Rectal smooth muscle tissue (tissue), 1 donor: Measurements from ENCODE around the gene SYN1.
A peak's percentile ranks its signal among the peaks of the same experiment; 100 is the strongest.
"Not testable (repeated sequence)": the region's sequence is repeated elsewhere in the genome, so short reads cannot be mapped to it uniquely, and the experiment has no call there.

ENCODE experiments used
- H3K27ac ChIP-seq: one replicate; pipeline ENCODE4 v1.7.0; 2013; ENCODE audit warnings: low read depth, low read length, inconsistent platforms
- H3K27me3 ChIP-seq: one replicate; pipeline ENCODE4 v1.7.0; 2013; ENCODE audit warnings: low read length; ENCODE audit not compliant: control insufficient read depth, insufficient read depth
- H3K36me3 ChIP-seq: one replicate; pipeline ENCODE4 v1.7.0; 2013; ENCODE audit warnings: low read length; ENCODE audit not compliant: control insufficient read depth, insufficient read depth
- H3K4me1 ChIP-seq: one replicate; pipeline ENCODE4 v1.7.0; 2013; ENCODE audit warnings: low read length; ENCODE audit not compliant: control insufficient read depth, insufficient read depth
- H3K4me3 ChIP-seq: one replicate; pipeline ENCODE4 v1.7.0; 2013; ENCODE audit warnings: low read length
- H3K9ac ChIP-seq: one replicate; pipeline ENCODE4 v1.7.0; 2013; ENCODE audit warnings: low read length

SYN1 gene

GRCh38 chrX:47619486-47620302 is at the start of gene SYN1:
SYN1 (minus strand) TSS chrX:47619857; CDS start chrX:47619728, 129 bp downstream.
- no peak within 1 kb of the TSS for H3K27ac ChIP-seq
- peak within 1 kb of the TSS; percentile 52 for H3K4me3 ChIP-seq

GRCh38 chrX:47665797-47666196 is 46.1 kb upstream of the SYN1 start:
- H3K9ac ChIP-seq, H3K36me3 ChIP-seq, H3K4me1 ChIP-seq, H3K4me3 ChIP-seq, H3K27ac ChIP-seq, H3K27me3 ChIP-seq: not testable (repeated sequence)

More at GRCh38 chrX:47619486-47620302, at the start of gene SYN1:
- Histone ChIP-seq H3K27me3 (no peaks in the 10 kb centered on the region), H3K4me1 (no peaks in the 10 kb centered on the region), H3K36me3 (no peaks in the 10 kb centered on the region), H3K9ac (no peak within 1 kb of the TSS)

DNA sequence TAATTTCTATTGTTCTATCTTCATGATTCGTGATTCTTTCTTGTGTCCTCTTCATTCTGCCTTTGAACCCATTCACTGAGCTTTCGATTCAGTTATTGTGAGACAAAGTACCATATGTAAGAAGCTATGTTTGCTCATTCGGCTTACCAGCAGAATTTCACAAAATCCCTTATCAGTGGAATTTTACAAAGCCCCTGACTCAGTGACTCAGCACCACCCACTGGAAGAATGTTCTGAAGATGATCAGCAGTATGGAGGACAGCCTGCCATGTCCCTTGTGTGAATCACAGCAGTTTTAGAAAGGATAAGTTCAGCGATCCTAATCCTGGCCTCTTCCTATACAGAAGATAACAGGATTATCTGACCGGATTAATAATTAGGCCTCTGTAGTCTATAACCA is 45.1 kb upstream of the SYN1 start:
- Histone ChIP-seq H3K27me3 (no peaks in the 10 kb centered on the region), H3K36me3 (no peaks in the 10 kb centered on the region), H3K9ac (no peak overlapping the region), H3K4me1 (no peaks in the 10 kb centered on the region), H3K4me3 (no peak overlapping the region), H3K27ac (no peak overlapping the region)

- no peak overlapping the region for H3K27ac ChIP-seq
- no peak overlapping the region for H3K4me3 ChIP-seq
Observed at GRCh38 chrX:47662144-47662657, 42.5 kb upstream of the SYN1 start.

GRCh38 chrX:47661539-47661938 is 41.9 kb upstream of the SYN1 start:
- Histone ChIP-seq H3K36me3 (no peaks in the 10 kb centered on the region), H3K4me1 (no peaks in the 10 kb centered on the region), H3K9ac (no peak overlapping the region), H3K4me3 (no peak overlapping the region), H3K27ac (no peak overlapping the region), H3K27me3 (no peaks in the 10 kb centered on the region)

More at GRCh38 chrX:47662144-47662657, 42.5 kb upstream of the SYN1 start:
- H3K36me3 ChIP-seq, result no peaks in the 10 kb centered on the region
- no peaks in the 10 kb centered on the region for H3K27me3 ChIP-seq
- no peaks in the 10 kb centered on the region for H3K4me1 ChIP-seq
- no peak overlapping the region for H3K9ac ChIP-seq

- Histone ChIP-seq H3K36me3 (peaks cover 2% of the 10 kb centered on the region), H3K27me3 (no peaks in the 10 kb centered on the region), H3K9ac (no peak overlapping the region), H3K4me1 (no peaks in the 10 kb centered on the region), H3K27ac (peak overlapping the region; percentile 93), H3K4me3 (peak overlapping the region; percentile 81)
Observed at GRCh38 chrX:47659421-47659726, 39.7 kb upstream of the SYN1 start.

DNA sequence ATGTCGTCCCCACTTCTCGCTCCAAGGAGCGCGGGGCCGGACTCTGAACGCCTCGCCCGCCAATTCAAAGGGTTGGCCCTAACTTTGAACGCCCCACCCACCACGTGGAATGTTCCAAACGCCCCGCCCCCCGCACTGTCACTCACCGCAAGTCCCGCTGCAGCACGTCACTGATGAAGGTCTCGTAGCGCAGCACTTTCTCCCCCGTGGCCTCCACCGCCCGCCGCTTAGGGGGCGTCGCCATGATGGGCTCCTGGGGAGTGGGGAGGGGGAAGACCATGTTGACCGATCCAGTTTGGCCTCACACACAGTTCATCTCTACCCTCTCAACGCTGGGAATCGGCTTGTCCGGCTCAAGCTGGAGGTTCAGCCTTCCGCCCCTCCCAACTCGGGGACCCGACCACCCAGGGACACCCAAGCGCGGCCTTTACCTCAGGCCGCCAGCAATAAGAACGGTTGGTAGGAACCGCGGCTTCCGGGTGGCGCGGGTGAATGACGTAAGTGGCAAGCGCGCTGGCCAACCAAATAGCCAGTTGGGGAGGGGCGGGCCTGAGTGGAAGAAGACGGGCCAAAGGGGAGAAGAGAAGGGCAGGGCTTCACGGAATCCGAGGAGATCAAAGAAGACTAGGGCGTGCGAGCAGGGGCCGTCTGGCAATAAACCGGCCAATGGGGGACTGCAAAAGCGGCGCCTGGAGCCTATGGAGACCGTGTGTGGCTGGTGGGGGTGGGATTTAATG is 39.2 kb upstream of the SYN1 start, which contains the start of gene UXT:
Gene UXT (minus strand): TSS at position 497 of the 737 bp plus-strand sequence. CDS start 253 bp downstream, at position 244.
- Histone ChIP-seq H3K27me3 (no peaks in the 10 kb centered on the region), H3K36me3 (peaks cover 2% of the 10 kb centered on the region), H3K4me1 (no peaks in the 10 kb centered on the region), H3K27ac (peak within 1 kb of the TSS; percentile 93), H3K4me3 (peak within 1 kb of the TSS; percentile 81), H3K9ac (peak within 1 kb of the TSS; percentile 88)

DNA sequence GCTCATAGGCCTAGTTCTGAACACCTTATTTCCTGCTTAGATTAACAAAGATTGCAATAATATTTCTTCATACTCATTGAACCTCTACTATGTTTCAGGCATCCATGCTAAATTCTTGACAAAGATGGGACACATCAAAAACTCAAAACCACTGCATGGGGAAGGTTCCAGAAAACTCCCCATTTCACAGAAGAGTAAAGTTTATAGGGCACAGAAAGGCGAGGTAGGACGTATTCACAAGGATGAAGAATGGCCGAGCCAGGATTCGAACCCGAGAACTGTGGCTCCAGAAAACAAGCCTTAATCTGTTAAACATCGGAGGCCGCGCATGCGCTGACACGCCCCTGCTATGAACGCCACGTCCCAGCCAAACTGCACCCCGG is 38.6 kb upstream of the SYN1 start:
- peak overlapping the region; percentile 64 for H3K4me3 ChIP-seq
- no peaks in the 10 kb centered on the region for H3K4me1 ChIP-seq
- H3K9ac ChIP-seq, result no peak overlapping the region
- peaks cover 2% of the 10 kb centered on the region for H3K36me3 ChIP-seq
- peak overlapping the region; percentile 93 for H3K27ac ChIP-seq
- no peaks in the 10 kb centered on the region for H3K27me3 ChIP-seq

- peak overlapping the region; percentile 51 for H3K27ac ChIP-seq
- H3K27me3 ChIP-seq, result no peaks in the 10 kb centered on the region
- H3K9ac ChIP-seq, result no peak overlapping the region
- peak overlapping the region; percentile 51 for H3K4me3 ChIP-seq
- H3K4me1 ChIP-seq, result peaks cover 2% of the 10 kb centered on the region
- H3K36me3 ChIP-seq, result peaks cover 2% of the 10 kb centered on the region
Observed at GRCh38 chrX:47651043-47651905, 31.6 kb upstream of the SYN1 start.

GRCh38 chrX:47650164-47651042 is 30.7 kb upstream of the SYN1 start, which contains the start of gene ELK1:
ELK1 (minus strand) TSS chrX:47650563; CDS start chrX:47641441, 9,122 bp downstream.
- Histone ChIP-seq H3K27ac (peak within 1 kb of the TSS; percentile 81), H3K27me3 (no peaks in the 10 kb centered on the region), H3K36me3 (no peaks in the 10 kb centered on the region), H3K9ac (no peak within 1 kb of the TSS), H3K4me3 (peak within 1 kb of the TSS; percentile 79), H3K4me1 (peaks cover 2% of the 10 kb centered on the region)

DNA sequence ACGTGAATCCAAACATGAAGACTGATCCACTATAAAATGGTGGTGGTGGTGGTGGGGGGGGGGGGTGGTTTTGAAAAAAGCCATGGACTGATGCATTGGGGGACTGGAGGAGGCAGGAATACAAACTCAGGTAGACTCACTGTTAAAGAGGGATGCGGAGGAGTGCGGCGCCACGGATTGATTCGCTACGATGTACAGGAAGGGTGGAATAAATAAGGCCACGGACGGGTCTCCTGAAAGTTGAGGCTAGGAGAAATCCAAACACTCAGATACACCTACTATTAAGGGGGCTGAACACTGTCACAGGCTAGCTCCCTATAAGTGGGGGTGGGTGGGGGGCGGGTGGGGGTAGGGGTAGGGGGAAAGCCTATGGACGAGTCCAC is 30.1 kb upstream of the SYN1 start:
- Histone ChIP-seq H3K4me1 (peaks cover 2% of the 10 kb centered on the region), H3K27ac (no peak overlapping the region), H3K36me3 (no peaks in the 10 kb centered on the region), H3K4me3 (peak overlapping the region; percentile 79), H3K9ac (no peak overlapping the region), H3K27me3 (no peaks in the 10 kb centered on the region)
